HEK293 (cell line): ENCODE results near the gene GPRC5B.

Source experiments
- CTCF ChIA-PET: fragments of 350-600 bp; formaldehyde crosslinking; extraction: SDS; loops from one replicate; lab custom pipeline; 2021; ENCODE audit warnings: antibody characterized with exemption; lab: Yijun Ruan, JAX
- POLR2A ChIA-PET: fragments of 300-600 bp; formaldehyde crosslinking; extraction: SDS; loops from one replicate; lab custom pipeline; 2020; ENCODE audit warnings: antibody characterized with exemption, inconsistent platforms; lab: Yijun Ruan, JAX
- H3K27ac ChIP-seq: fragments of 200-500 bp; sonication (Bioruptor generic); 2 replicates; pipeline ENCODE4 v1.5.1; 2014; ENCODE audit warnings: low read depth, low read length, control low read depth, inconsistent platforms; ENCODE audit errors: extremely low read depth
- H3K36me3 ChIP-seq, 2 experiments: fragments of 200-500 bp in 1 of 2; sonication (Bioruptor generic) in 1 of 2; 1 replicate in 1 of 2; 2 replicates in 1 of 2; pipeline ENCODE4 v1.5.1; 2014 to 2017; ENCODE audit warnings: inconsistent platforms in 2 of 2, low read length in 2 of 2; ENCODE audit not compliant: control insufficient read depth in 2 of 2, insufficient read depth in 1 of 2
- H3K4me1 ChIP-seq: fragments of 200-500 bp; sonication (Bioruptor generic); 2 replicates; pipeline ENCODE4 v1.5.1; 2014; ENCODE audit warnings: mild to moderate bottlenecking, low read length, inconsistent platforms; ENCODE audit not compliant: control insufficient read depth, insufficient read depth
- H3K4me3 ChIP-seq: 2 replicates; pipeline ENCODE4 v1.5.1; 2011; ENCODE audit warnings: low read depth, mild to moderate bottlenecking, control low read depth, low read length, moderate library complexity
- H3K9me3 ChIP-seq: fragments of 200-500 bp; sonication (Bioruptor generic); 2 replicates; pipeline ENCODE4 v1.5.1; 2014; ENCODE audit warnings: low read depth, low read length, inconsistent platforms; ENCODE audit not compliant: control insufficient read depth, insufficient read depth
- BCL11B ChIP-seq: fragments of 450-650 bp; formaldehyde crosslinking; IDR thresholded peaks from 2 replicates; pipeline ENCODE4 v1.5.1; 2016; ENCODE audit warnings: low read depth, missing biosample characterization, missing genetic modification characterization
- GLI2 ChIP-seq: fragments of 450-650 bp; formaldehyde crosslinking; IDR thresholded peaks from 2 replicates; pipeline ENCODE4; 2017; ENCODE audit warnings: missing biosample characterization, missing genetic modification characterization, low read depth, borderline replicate concordance
- KLF7 ChIP-seq: fragments of 450-650 bp; formaldehyde crosslinking; IDR thresholded peaks from 2 replicates; pipeline ENCODE4 v1.5.1; 2016; ENCODE audit warnings: missing biosample characterization, missing genetic modification characterization, borderline replicate concordance
- SALL2 ChIP-seq: fragments of 450-650 bp; formaldehyde crosslinking; IDR thresholded peaks from 2 replicates; pipeline ENCODE4 v1.5.0; 2017; ENCODE audit warnings: missing biosample characterization, mild to moderate bottlenecking, missing genetic modification characterization, borderline replicate concordance
- SETDB1 ChIP-seq: IDR thresholded peaks from one replicate; pipeline ENCODE4 v1.6.1; 2017; ENCODE audit warnings: mild to moderate bottlenecking, low read length, moderate library complexity, mixed read lengths; ENCODE audit not compliant: insufficient read length
- TSHZ1 ChIP-seq: fragments of 450-650 bp; formaldehyde crosslinking; IDR thresholded peaks from 2 replicates; pipeline ENCODE4 v1.5.1; 2016; ENCODE audit warnings: missing biosample characterization, missing genetic modification characterization, borderline replicate concordance
- WT1 ChIP-seq: fragments of 450-650 bp; formaldehyde crosslinking; IDR thresholded peaks from 2 replicates; pipeline ENCODE4 v1.5.1; 2016; ENCODE audit warnings: missing biosample characterization, missing genetic modification characterization
- YY1 ChIP-seq: fragments of 450-650 bp; formaldehyde crosslinking; IDR thresholded peaks from 2 replicates; pipeline ENCODE4 v1.5.1; 2018; ENCODE audit warnings: missing biosample characterization, missing genetic modification characterization
- ZBTB21 ChIP-seq: fragments of 450-650 bp; formaldehyde crosslinking; IDR thresholded peaks from 2 replicates; pipeline ENCODE4 v1.5.1; 2017; ENCODE audit warnings: missing biosample characterization, missing genetic modification characterization
- ZBTB26 ChIP-seq: fragments of 450-650 bp; formaldehyde crosslinking; optimal IDR thresholded peaks from 2 replicates; pipeline ENCODE3; 2016; ENCODE audit warnings: missing biosample characterization, mild to moderate bottlenecking, missing genetic modification characterization
- ZNF140 ChIP-seq: fragments of 450-650 bp; formaldehyde crosslinking; IDR thresholded peaks from 2 replicates; pipeline ENCODE4 v1.5.1; 2016; ENCODE audit warnings: missing biosample characterization, missing genetic modification characterization
- ZNF514 ChIP-seq: fragments of 450-650 bp; formaldehyde crosslinking; IDR thresholded peaks from 2 replicates; pipeline ENCODE4 v1.5.1; 2016; ENCODE audit warnings: missing biosample characterization, missing genetic modification characterization
- ZNF544 ChIP-seq: fragments of 450-650 bp; formaldehyde crosslinking; IDR thresholded peaks from 2 replicates; pipeline ENCODE4 v1.5.0; 2017; ENCODE audit warnings: missing biosample characterization, missing genetic modification characterization
- ZNF560 ChIP-seq: fragments of 450-650 bp; formaldehyde crosslinking; IDR thresholded peaks from 2 replicates; pipeline ENCODE4 v1.5.1; 2017; ENCODE audit warnings: missing biosample characterization, missing genetic modification characterization, borderline replicate concordance
- ZNF561 ChIP-seq: fragments of 450-650 bp; IDR thresholded peaks from 2 replicates; pipeline ENCODE4 v1.5.1; 2018; ENCODE audit warnings: missing biosample characterization, missing genetic modification characterization, borderline replicate concordance
- ZNF571 ChIP-seq: fragments of 450-650 bp; formaldehyde crosslinking; IDR thresholded peaks from 2 replicates; pipeline ENCODE4 v1.5.0; 2017; ENCODE audit warnings: missing biosample characterization, missing genetic modification characterization
- ZNF596 ChIP-seq: fragments of 450-650 bp; IDR thresholded peaks from 2 replicates; pipeline ENCODE4 v1.5.0; 2018; ENCODE audit warnings: missing biosample characterization, mild to moderate bottlenecking, missing genetic modification characterization, moderate library complexity
- ZNF621 ChIP-seq: fragments of 450-650 bp; formaldehyde crosslinking; IDR thresholded peaks from 2 replicates; pipeline ENCODE4 v1.5.1; 2017; ENCODE audit warnings: missing biosample characterization, missing genetic modification characterization
- ZNF654 ChIP-seq: fragments of 450-650 bp; formaldehyde crosslinking; IDR thresholded peaks from 2 replicates; pipeline ENCODE4 v1.5.1; 2016; ENCODE audit warnings: low read depth, missing biosample characterization, missing genetic modification characterization
- ZNF658 ChIP-seq: fragments of 450-650 bp; formaldehyde crosslinking; IDR thresholded peaks from 2 replicates; pipeline ENCODE4; 2016; ENCODE audit warnings: missing biosample characterization, missing genetic modification characterization
- ZNF747 ChIP-seq: fragments of 450-650 bp; formaldehyde crosslinking; IDR thresholded peaks from 2 replicates; pipeline ENCODE4 v1.5.1; 2016; ENCODE audit warnings: missing biosample characterization, missing genetic modification characterization
- ZNF777 ChIP-seq: fragments of 450-650 bp; formaldehyde crosslinking; IDR thresholded peaks from 2 replicates; pipeline ENCODE4 v1.5.1; 2017; ENCODE audit warnings: missing biosample characterization, missing genetic modification characterization, borderline replicate concordance
- ZNF843 ChIP-seq: fragments of 450-650 bp; formaldehyde crosslinking; IDR thresholded peaks from 2 replicates; pipeline ENCODE4 v1.5.1; 2016; ENCODE audit warnings: missing biosample characterization, missing genetic modification characterization
- ZSCAN23 ChIP-seq: fragments of 450-650 bp; formaldehyde crosslinking; IDR thresholded peaks from 2 replicates; pipeline ENCODE4 v1.5.1; 2016; ENCODE audit warnings: missing biosample characterization, missing genetic modification characterization
- ZSCAN5A ChIP-seq: fragments of 450-650 bp; formaldehyde crosslinking; IDR thresholded peaks from 2 replicates; pipeline ENCODE4 v1.5.1; 2016; ENCODE audit warnings: missing biosample characterization, missing genetic modification characterization

The GPRC5B gene

GRCh38 chr16:19843371-19843770 is 41.3 kb downstream of the GPRC5B start:
- Histone ChIP-seq H3K4me3 (no peak overlapping the region), H3K27ac (no peak overlapping the region), H3K9me3 (no peaks in the 10 kb centered on the region), H3K4me1 (peaks cover 2% of the 10 kb centered on the region; the same call in 1 of the 2 replicates), H3K36me3 (no peaks in the 10 kb centered on the region)
- TF ChIP-seq WT1 (tag by site-specific recombination) (no peak), ZNF544 (tag by site-specific recombination) (no peak), SETDB1 (peak; percentile 35), ZNF514 (no peak), ZNF621 (tag by site-specific recombination) (no peak), ZNF747 (no peak), ZNF560 (tag by site-specific recombination) (no peak), ZSCAN23 (no peak), ZNF140 (tag by site-specific recombination) (no peak), KLF7 (tag by site-specific recombination) (no peak), ZNF654 (tag by site-specific recombination) (no peak), TSHZ1 (peak; percentile 34; the same call in 1 of the 2 replicates), ZNF777 (tag by site-specific recombination) (no peak), ZNF561 (no peak), ZNF658 (no peak), ZNF843 (tag by site-specific recombination) (no peak), ZNF571 (tag by site-specific recombination) (no peak)
- ChIA-PET CTCF (no interaction called here), POLR2A (no interaction called here)

GRCh38 chr16:19842426-19843157 is 42.1 kb downstream of the GPRC5B start:
- CTCF ChIA-PET: no interaction called here
- TF ChIP-seq BCL11B (no peak), ZNF544 (tag by site-specific recombination) (no peak), YY1 (tag by site-specific recombination) (no peak), ZSCAN5A (no peak), ZNF596 (tag by site-specific recombination) (no peak), GLI2 (tag by site-specific recombination) (no peak), ZBTB21 (tag by site-specific recombination) (no peak), SALL2 (no peak), ZBTB26 (no peak)
- POLR2A ChIA-PET: no interaction called here
- no peak overlapping the region for H3K4me3 ChIP-seq
- no peaks in the 10 kb centered on the region for H3K36me3 ChIP-seq
- no peak overlapping the region for H3K27ac ChIP-seq
- no peaks in the 10 kb centered on the region for H3K9me3 ChIP-seq
- H3K4me1 ChIP-seq: peaks cover 2% of the 10 kb centered on the region; the same call in 1 of the 2 replicates
